Activated naive CD8-positive, alpha-beta T cell (primary cell): ENCODE measurements around the gene TRAF4.
"Not testable (repeated sequence)": the region's sequence is repeated elsewhere in the genome, so short reads cannot be mapped to it uniquely, and the experiment has no call there.

Source experiments
- H3K27ac Mint-ChIP-seq: one replicate; pipeline ENCODE4 v1.8.0; 2021; ENCODE audit warnings: mixed read lengths
- H3K27me3 Mint-ChIP-seq: one replicate; pipeline ENCODE4 v1.8.0; 2021; ENCODE audit warnings: mixed read lengths
- H3K36me3 Mint-ChIP-seq: one replicate; pipeline ENCODE4 v1.8.0; 2021; ENCODE audit warnings: mixed read lengths
- H3K4me1 Mint-ChIP-seq: one replicate; pipeline ENCODE4 v1.8.0; 2021; ENCODE audit warnings: low read depth, mixed read lengths
- H3K4me3 Mint-ChIP-seq: one replicate; pipeline ENCODE4 v1.8.0; 2021; ENCODE audit warnings: mild to moderate bottlenecking, mixed read lengths
- H3K9me3 Mint-ChIP-seq: one replicate; pipeline ENCODE4 v1.8.0; 2021; ENCODE audit warnings: low read depth, mixed read lengths

Gene TRAF4

DNA sequence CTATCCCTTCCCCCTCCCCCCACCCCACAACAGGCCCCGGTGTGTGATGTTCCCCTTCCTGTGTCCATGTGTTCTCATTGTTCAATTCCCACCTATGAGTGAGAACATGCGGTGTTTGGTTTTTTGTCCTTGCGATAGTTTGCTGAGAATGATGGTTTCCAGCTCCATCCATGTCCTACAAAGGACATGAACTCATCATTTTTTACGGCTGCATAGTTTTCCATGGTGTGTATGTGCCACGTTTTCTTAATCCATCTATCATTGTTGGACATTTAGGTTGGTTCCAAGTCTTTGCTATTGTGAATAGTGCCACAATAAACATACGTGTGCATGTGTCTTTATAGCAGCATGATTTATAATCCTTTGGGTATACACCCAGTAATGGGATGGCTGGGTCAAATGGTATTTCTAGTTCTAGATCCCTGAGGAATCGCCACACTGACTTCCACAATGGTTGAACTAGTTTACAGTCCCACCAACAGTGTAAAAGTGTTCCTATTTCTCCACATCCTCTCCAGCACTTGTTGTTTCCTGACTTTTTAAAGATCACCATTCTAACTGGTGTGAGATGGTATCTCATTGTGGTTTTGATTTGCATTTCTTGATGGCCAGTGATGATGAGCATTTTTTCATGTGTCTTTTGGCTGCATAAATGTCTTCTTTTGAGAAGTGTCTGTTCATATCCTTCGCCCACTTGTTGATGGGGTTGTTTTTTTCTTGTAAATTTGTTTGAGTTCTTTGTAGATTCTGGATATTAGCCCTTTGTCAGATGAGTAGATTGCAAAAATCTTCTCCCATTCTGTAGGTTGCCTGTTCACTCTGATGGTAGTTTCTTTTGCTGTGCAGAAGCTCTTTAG, 7.7 kb upstream of the TRAF4 start:
- H3K27me3 Mint-ChIP-seq, H3K4me3 Mint-ChIP-seq, H3K36me3 Mint-ChIP-seq, H3K27ac Mint-ChIP-seq, H3K9me3 Mint-ChIP-seq: not testable (repeated sequence)
- H3K4me1 Mint-ChIP-seq: peaks cover 31% of the 10 kb centered on the region

GRCh38 chr17:28737316-28737715, 6.5 kb upstream of the TRAF4 start:
- peaks cover 4% of the 10 kb centered on the region for H3K36me3 Mint-ChIP-seq
- H3K4me3 Mint-ChIP-seq: no peak overlapping the region
- H3K9me3 Mint-ChIP-seq: no peaks in the 10 kb centered on the region
- H3K27ac Mint-ChIP-seq: no peak overlapping the region
- H3K27me3 Mint-ChIP-seq: no peaks in the 10 kb centered on the region
- peaks cover 33% of the 10 kb centered on the region for H3K4me1 Mint-ChIP-seq

- Mint-ChIP-seq H3K27me3 (no peaks in the 10 kb centered on the region), H3K27ac (peak overlapping the region; percentile 91), H3K36me3 (peaks cover 4% of the 10 kb centered on the region), H3K4me3 (peak overlapping the region; percentile 78), H3K9me3 (no peaks in the 10 kb centered on the region), H3K4me1 (peaks cover 34% of the 10 kb centered on the region)
Observed at GRCh38 chr17:28737770-28738679, 5.8 kb upstream of the TRAF4 start.

DNA sequence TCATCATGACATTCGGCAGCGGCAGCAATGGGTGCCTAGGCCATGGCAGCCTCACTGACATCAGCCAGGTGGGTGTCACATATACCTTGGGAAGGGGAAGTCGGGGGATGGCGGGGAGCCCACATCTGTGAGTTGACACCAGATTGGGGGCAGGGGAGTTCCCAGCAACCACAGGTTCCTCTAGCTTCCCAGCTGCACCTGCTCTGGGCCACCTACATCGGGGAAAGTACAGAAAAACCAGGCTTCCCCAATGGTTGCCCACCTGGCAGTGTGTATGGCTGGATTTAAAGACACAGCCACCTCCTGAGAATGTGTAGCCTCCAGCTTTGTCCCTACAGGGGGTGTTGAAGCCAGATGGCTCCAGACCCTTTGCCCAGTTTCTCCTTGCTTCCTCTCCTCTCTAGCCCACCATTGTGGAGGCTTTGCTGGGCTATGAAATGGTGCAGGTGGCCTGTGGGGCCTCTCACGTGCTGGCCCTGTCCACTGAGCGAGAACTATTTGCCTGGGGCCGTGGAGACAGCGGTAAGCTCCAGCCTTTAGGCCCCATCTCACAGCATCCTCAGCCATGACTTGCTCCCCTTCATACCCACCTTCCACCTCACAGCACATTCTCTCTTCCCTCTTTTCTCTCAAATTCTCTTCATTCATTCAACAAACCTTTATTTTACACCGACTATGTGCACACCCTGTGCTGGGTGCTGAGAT, 5.0 kb upstream of the TRAF4 start:
- H3K4me1 Mint-ChIP-seq: peaks cover 32% of the 10 kb centered on the region
- peak overlapping the region; percentile 91 for H3K27ac Mint-ChIP-seq
- H3K27me3 Mint-ChIP-seq: no peaks in the 10 kb centered on the region
- peaks cover 4% of the 10 kb centered on the region for H3K36me3 Mint-ChIP-seq
- peak overlapping the region; percentile 78 for H3K4me3 Mint-ChIP-seq
- H3K9me3 Mint-ChIP-seq: no peaks in the 10 kb centered on the region

DNA sequence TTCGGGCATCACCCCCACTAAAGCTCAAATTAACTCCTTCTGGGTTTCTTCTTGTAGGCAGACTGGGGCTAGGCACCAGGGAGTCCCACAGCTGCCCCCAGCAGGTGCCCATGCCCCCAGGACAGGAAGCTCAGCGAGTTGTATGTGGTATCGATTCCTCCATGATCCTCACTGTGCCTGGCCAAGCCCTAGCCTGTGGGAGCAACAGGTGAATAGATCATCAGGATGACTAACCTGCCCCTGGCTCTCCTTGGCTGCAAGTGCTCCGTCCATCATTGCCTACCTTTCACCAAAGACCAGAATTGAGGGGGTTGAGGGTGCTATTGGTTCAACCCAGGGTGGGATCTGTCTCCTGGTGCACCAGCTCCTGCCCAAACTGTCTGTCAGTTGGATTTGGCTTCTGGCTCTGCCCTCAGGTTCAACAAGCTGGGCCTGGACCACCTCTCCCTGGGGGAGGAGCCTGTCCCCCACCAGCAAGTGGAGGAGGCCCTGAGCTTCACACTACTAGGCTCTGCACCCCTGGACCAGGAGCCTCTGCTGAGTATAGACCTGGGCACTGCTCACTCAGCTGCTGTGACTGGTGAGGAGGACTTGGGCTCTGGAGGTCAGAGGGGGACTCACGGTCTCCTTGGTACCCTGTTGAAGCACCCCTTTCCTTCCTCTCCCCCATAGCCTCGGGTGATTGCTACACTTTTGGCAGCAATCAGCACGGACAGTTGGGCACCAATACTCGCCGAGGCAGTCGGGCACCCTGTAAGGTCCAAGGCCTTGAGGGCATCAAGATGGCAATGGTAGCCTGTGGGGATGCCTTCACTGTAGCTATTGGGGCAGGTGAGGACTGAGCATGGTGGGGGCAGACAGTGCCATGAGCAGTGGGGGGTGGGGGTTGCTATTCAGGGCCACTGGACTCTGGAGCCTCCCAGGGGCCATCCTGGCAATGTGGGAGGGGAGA, 3.1 kb upstream of the TRAF4 start:
- H3K27ac Mint-ChIP-seq: no peak overlapping the region

GRCh38 chr17:28741358-28742349, 2.2 kb upstream of the TRAF4 start:
- Mint-ChIP-seq H3K9me3 (no peaks in the 10 kb centered on the region), H3K27ac (no peak overlapping the region), H3K4me3 (peak overlapping the region; percentile 47), H3K4me1 (peaks cover 24% of the 10 kb centered on the region), H3K27me3 (no peaks in the 10 kb centered on the region), H3K36me3 (peaks cover 4% of the 10 kb centered on the region)

More for the DNA sequence above, 3.1 kb upstream of the TRAF4 start:
- Mint-ChIP-seq H3K9me3 (no peaks in the 10 kb centered on the region), H3K4me1 (peaks cover 26% of the 10 kb centered on the region), H3K27me3 (no peaks in the 10 kb centered on the region), H3K36me3 (peaks cover 4% of the 10 kb centered on the region), H3K4me3 (no peak overlapping the region)

GRCh38 chr17:28744104-28744971, 527 bp downstream of the TRAF4 start:
- H3K27ac Mint-ChIP-seq: peak overlapping the region; percentile 85
- peaks cover 2% of the 10 kb centered on the region for H3K36me3 Mint-ChIP-seq
- peak overlapping the region; percentile 94 for H3K4me3 Mint-ChIP-seq
- H3K9me3 Mint-ChIP-seq: no peaks in the 10 kb centered on the region
- H3K4me1 Mint-ChIP-seq: peaks cover 15% of the 10 kb centered on the region
- H3K27me3 Mint-ChIP-seq: no peaks in the 10 kb centered on the region

DNA sequence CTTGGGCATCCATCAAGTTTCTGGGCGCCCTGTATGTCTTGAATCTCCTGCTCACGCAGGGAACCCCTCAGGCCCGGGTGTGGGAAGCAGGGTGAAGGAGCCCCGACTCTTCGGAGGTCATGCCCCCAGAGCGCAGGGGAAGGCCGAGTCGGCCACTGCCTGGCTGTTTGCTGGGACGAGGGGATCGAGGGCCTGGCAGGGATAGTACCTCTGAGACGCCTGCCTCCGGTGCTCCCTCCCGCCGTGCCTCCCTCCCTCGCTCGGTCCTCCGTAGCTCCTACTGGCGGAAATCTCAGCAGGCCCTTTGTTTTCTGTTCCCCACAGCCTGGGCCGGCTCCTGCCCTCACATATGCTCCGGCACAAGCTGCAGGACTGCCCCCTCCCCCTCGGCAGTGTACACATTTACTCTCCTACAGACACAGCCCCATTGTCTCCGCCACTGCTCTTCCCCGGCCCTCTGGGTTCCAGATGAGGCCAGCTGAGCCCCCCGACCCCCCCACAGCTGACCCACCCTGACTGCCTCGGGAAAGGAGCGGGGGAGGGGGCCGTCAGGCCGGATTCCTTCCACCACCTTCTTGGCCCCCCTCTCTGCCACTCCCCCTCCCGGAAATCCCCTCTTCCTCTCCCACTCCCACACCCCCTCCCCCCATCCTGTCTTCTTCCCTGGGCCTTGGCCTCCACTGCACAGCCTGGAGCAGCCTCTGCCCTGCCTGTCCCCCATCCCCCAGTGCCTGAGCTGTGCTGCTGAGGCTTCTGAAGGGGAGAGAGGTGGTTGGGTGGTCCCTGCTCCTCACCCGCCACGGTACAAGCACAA, 1.4 kb downstream of the TRAF4 start:
- Mint-ChIP-seq H3K4me1 (peaks cover 16% of the 10 kb centered on the region), H3K27me3 (no peaks in the 10 kb centered on the region), H3K9me3 (no peaks in the 10 kb centered on the region), H3K4me3 (peak overlapping the region; percentile 94), H3K27ac (peak overlapping the region; percentile 85), H3K36me3 (peaks cover 2% of the 10 kb centered on the region)

DNA sequence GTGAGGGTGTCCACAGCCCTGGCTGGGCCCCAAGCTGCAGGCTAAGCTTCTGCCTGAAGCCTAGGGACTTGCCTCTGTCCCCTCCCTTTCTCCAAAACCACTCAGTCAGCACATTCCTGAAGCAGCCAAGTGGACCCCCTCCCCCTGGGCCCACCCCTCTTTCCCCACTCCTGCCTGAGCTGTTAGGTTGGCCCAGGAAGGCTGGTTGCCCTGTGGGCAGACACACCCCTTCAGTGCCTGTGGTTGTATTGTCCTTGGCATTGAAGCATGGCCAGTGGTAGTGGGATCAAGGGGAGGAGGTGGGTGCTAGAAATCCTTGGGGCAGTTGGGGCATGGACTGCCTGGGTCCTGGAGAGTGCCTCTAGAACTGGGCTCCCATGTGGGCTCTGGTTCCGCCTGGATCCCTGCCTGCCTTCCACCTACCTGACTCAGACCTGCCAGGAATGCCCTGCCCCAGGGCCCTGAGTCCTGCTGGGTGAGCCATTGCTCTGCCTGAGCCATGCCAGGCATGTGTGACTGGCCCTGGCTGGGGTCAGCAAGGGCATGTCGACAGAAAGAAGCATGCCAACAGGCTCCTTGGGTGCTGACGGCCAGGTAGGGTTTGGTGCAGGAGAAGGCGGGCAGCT, 2.1 kb downstream of the TRAF4 start:
- Mint-ChIP-seq H3K27me3 (no peaks in the 10 kb centered on the region), H3K4me1 (peaks cover 17% of the 10 kb centered on the region), H3K27ac (peak overlapping the region; percentile 68), H3K4me3 (peak overlapping the region; percentile 94), H3K9me3 (no peaks in the 10 kb centered on the region), H3K36me3 (peaks cover 2% of the 10 kb centered on the region)

DNA sequence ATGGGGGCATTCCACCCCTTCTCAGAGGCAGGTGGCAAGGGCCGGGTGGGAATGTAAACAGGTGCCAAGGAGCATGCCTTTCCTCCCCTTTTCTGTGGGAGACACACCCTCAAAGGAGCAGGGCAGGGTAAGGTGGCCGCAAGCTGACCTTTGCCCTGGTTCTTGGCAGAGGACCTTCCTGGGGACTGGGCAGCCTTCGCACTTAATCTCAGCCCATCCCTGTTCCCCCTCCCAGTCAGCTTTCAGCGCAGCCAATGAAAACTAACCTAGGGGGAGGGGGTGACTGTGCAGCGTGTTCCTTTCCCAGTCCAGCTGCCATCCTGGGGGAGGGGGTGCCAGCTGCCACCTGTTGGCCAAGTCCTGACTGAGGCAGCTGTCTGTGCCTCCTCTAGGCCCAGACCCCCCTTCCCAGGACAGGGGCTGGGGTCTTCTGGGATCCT, 2.8 kb downstream of the TRAF4 start:
- peaks cover 17% of the 10 kb centered on the region for H3K4me1 Mint-ChIP-seq
- H3K9me3 Mint-ChIP-seq: no peaks in the 10 kb centered on the region
- peak overlapping the region; percentile 68 for H3K27ac Mint-ChIP-seq
- H3K4me3 Mint-ChIP-seq: peak overlapping the region; percentile 94
- H3K36me3 Mint-ChIP-seq: peaks cover 2% of the 10 kb centered on the region
- no peaks in the 10 kb centered on the region for H3K27me3 Mint-ChIP-seq

- H3K4me3 Mint-ChIP-seq: peak overlapping the region; percentile 94
- no peaks in the 10 kb centered on the region for H3K9me3 Mint-ChIP-seq
- H3K36me3 Mint-ChIP-seq: peaks cover 2% of the 10 kb centered on the region
- no peak overlapping the region for H3K27ac Mint-ChIP-seq
- peaks cover 15% of the 10 kb centered on the region for H3K4me1 Mint-ChIP-seq
- H3K27me3 Mint-ChIP-seq: no peaks in the 10 kb centered on the region
Observed at GRCh38 chr17:28747051-28747691, 3.4 kb downstream of the TRAF4 start.
